OCI-LY7 (cell line): ENCODE results near the gene MOV10. TPM values are rescaled to one million over a fixed set of nuclear protein-coding genes. Genes with fewer than 3 reads are reported as not detected.
A peak's percentile ranks its signal among the peaks of the same experiment; 100 is the strongest.

Experiments used
- BruUV-seq: library from RNA; stranded (reverse); fragments of 400-500 nt; replicated peaks from 2 replicates; lab custom pipeline; 2021; lab: Mats Ljungman, UMichigan
- CTCF ChIA-PET: fragments of 300-600 bp; sonication (Branson Sonifier 250); formaldehyde crosslinking; loops from one replicate; lab custom pipeline; 2022; ENCODE audit warnings: antibody characterized with exemption; ENCODE audit not compliant: unreplicated experiment; lab: Charles Lee
- POLR2A ChIA-PET: fragments of 300-600 bp; sonication (Branson Sonifier 250); formaldehyde crosslinking; loops from one replicate; lab custom pipeline; 2022; ENCODE audit warnings: antibody characterized with exemption; lab: Charles Lee
- DNase-seq: peaks from one replicate; pipeline ENCODE4 v3.0.0-alpha.2; 2015; ENCODE audit warnings: low spot score
- H2AFZ ChIP-seq: fragments of 200-600 bp; sonication (generic), shearing (Covaris generic); 2 replicates; pipeline ENCODE4 v1.6.1; 2014; ENCODE audit warnings: mild to moderate bottlenecking, antibody characterized with exemption, low read length, moderate library complexity
- H3K27ac ChIP-seq: fragments of 200-600 bp; sonication (generic); 2 replicates; pipeline ENCODE4 v1.5.1; 2014; ENCODE audit warnings: mixed run types, low read depth, mild to moderate bottlenecking, moderate library complexity, low read length, inconsistent platforms; ENCODE audit not compliant: poor library complexity, severe bottlenecking
- H3K36me3 ChIP-seq: fragments of 200-600 bp; sonication (generic); 2 replicates; pipeline ENCODE4 v1.6.1; 2014; ENCODE audit warnings: mild to moderate bottlenecking, antibody characterized with exemption, low read length, moderate library complexity, mixed read lengths; ENCODE audit not compliant: insufficient read depth
- H3K4me1 ChIP-seq: fragments of 200-600 bp; sonication (generic); 2 replicates; pipeline ENCODE4 v1.5.1; 2014; ENCODE audit warnings: mild to moderate bottlenecking, low read length; ENCODE audit not compliant: insufficient read depth, poor library complexity, severe bottlenecking
- H3K4me2 ChIP-seq: fragments of 200-600 bp; sonication (generic); 2 replicates; pipeline ENCODE4 v1.6.1; 2014; ENCODE audit warnings: mild to moderate bottlenecking, low read length
- H3K4me3 ChIP-seq: fragments of 200-600 bp; sonication (generic); 2 replicates; pipeline ENCODE4 v1.5.1; 2014; ENCODE audit warnings: mild to moderate bottlenecking, low read depth, low read length; ENCODE audit not compliant: poor library complexity, severe bottlenecking
- H3K79me2 ChIP-seq: fragments of 200-600 bp; sonication (generic); 2 replicates; pipeline ENCODE4 v1.6.1; 2016; ENCODE audit warnings: low read depth, mild to moderate bottlenecking, low read length, moderate library complexity, mixed read lengths; ENCODE audit not compliant: insufficient read depth
- H3K9me2 ChIP-seq: fragments of 200-600 bp; sonication (generic); 2 replicates; pipeline ENCODE4 v1.6.1; 2016; ENCODE audit warnings: mild to moderate bottlenecking, low read length, mixed read lengths; ENCODE audit not compliant: insufficient read depth
- H3K9me3 ChIP-seq: fragments of 200-600 bp; sonication (generic); 2 replicates; pipeline ENCODE4 v1.6.1; 2014; ENCODE audit warnings: mild to moderate bottlenecking, mixed run types, low read length, mixed read lengths
- H4K20me1 ChIP-seq: fragments of 200-600 bp; sonication (generic); 2 replicates; pipeline ENCODE4 v1.6.1; 2014; ENCODE audit warnings: mild to moderate bottlenecking, antibody characterized with exemption, low read length, moderate library complexity, mixed read lengths; ENCODE audit not compliant: insufficient read depth
- EZH2phosphoT487 ChIP-seq: fragments of 200-600 bp; sonication (generic); IDR thresholded peaks from 2 replicates; pipeline ENCODE4 v1.6.1; 2018; ENCODE audit warnings: low read depth, borderline replicate concordance, mild to moderate bottlenecking, mixed run types, antibody characterized with exemption, low read length, moderate library complexity, mixed read lengths
- intact Hi-C: fragments of 100-400 bp; cut with micrococcal nuclease; formaldehyde crosslinking; loops from one replicate; pipeline ENCODE4 v1.10.0; 2022; ENCODE audit not compliant: unreplicated experiment
- total RNA-seq, 2 experiments: library from RNA; depleted of rRNA in 1 of 2; stranded (reverse); fragments of >200 nt in 1 of 2; shearing (Covaris generic) in 1 of 2; gene quantifications; 2 replicates each; pipeline ENCODE4 v1.2.3, GENCODE V29; 2014 to 2022
- TF ChIP-seq, protein P1 (sequence below): fragments of 200-600 bp; sonication (generic); conservative IDR thresholded peaks from 2 replicates; pipeline ENCODE4 v1.5.1; 2014; ENCODE audit warnings: mild to moderate bottlenecking, antibody characterized with exemption, low read length, moderate library complexity, mixed read lengths

MOV10 gene
- total RNA-seq, 2 experiments from 2014 or later, result 28.2 to 32.4 TPM

DNA sequence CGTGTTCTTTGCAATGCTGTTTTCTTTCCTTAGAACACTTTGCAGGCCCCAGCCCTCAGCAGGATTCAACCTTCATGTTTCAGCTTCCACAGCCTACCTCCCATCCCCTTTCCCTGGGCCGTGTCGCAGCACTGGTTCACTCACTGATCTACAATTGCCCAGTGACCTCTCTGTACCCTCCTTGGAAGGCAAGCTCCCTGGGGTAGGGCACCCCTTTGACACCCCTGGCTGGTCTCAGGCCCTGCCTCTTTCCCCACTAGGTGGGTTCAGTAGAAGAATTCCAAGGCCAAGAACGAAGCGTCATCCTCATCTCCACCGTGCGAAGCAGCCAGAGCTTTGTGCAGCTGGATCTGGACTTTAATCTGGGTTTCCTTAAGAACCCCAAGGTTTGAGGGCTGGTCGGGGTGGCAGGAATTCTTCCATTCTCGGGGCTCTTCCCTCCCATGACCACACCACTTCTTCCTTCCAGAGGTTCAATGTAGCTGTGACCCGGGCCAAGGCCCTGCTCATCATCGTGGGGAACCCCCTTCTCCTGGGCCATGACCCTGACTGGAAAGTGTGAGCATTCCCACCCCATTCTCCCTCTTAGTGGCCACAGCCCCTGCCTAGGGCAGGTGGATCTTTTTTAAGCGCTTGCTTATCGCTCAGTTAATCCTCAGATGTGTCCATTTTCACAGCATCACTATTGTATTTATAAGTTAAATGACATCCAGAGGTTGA lies 25.1 kb downstream of the MOV10 start:
- no peaks in the 10 kb centered on the region for H3K9me2 ChIP-seq
- no peak overlapping the region for H2AFZ ChIP-seq
- no peaks in the 10 kb centered on the region for H3K36me3 ChIP-seq
- BruUV-seq, result no TSS peak
- no peak overlapping the region for H3K4me3 ChIP-seq
- CTCF ChIA-PET, result no interaction called here
- H3K27ac ChIP-seq, result peak overlapping the region; percentile 54
- H3K79me2 ChIP-seq, result no peaks in the 10 kb centered on the region
- TF ChIP-seq EZH2phosphoT487, result no peak
- TF ChIP-seq, protein P1, sequence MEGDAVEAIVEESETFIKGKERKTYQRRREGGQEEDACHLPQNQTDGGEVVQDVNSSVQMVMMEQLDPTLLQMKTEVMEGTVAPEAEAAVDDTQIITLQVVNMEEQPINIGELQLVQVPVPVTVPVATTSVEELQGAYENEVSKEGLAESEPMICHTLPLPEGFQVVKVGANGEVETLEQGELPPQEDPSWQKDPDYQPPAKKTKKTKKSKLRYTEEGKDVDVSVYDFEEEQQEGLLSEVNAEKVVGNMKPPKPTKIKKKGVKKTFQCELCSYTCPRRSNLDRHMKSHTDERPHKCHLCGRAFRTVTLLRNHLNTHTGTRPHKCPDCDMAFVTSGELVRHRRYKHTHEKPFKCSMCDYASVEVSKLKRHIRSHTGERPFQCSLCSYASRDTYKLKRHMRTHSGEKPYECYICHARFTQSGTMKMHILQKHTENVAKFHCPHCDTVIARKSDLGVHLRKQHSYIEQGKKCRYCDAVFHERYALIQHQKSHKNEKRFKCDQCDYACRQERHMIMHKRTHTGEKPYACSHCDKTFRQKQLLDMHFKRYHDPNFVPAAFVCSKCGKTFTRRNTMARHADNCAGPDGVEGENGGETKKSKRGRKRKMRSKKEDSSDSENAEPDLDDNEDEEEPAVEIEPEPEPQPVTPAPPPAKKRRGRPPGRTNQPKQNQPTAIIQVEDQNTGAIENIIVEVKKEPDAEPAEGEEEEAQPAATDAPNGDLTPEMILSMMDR, result no peak
- H3K4me1 ChIP-seq, result peaks cover 45% of the 10 kb centered on the region
- H4K20me1 ChIP-seq, result no peaks in the 10 kb centered on the region
- no peak for DNase-seq
- intact Hi-C loops, result loop anchor here (2.0 kb wide), 1 partner anchor 25 kb away; the partner anchor contains the start of gene MOV10
- H3K9me3 ChIP-seq, result no peaks in the 10 kb centered on the region
- POLR2A ChIA-PET, result interaction anchor here (0.9 to 1.2 kb wide), 2 partner anchors 10 to 15 kb away, joined by 3 to 4 read pairs; partner anchors contain the start of gene PPM1J
- peak overlapping the region; percentile 75; the same call in 1 of the 2 replicates for H3K4me2 ChIP-seq

- intact Hi-C loops, result loop anchor here (1.0 to 2.0 kb wide), 2 partner anchors 26 to 80 kb away; partner anchors contain the start of gene MOV10
- Histone ChIP-seq H3K9me2 (no peaks in the 10 kb centered on the region), H2AFZ (peak overlapping the region; percentile 63; the same call in 1 of the 2 replicates), H3K79me2 (no peaks in the 10 kb centered on the region), H3K27ac (peak overlapping the region; percentile 54), H3K4me3 (peak overlapping the region; percentile 40), H3K4me2 (peak overlapping the region; percentile 75), H4K20me1 (no peaks in the 10 kb centered on the region), H3K9me3 (no peaks in the 10 kb centered on the region), H3K4me1 (peaks cover 55% of the 10 kb centered on the region), H3K36me3 (no peaks in the 10 kb centered on the region)
- no peak for TF ChIP-seq EZH2phosphoT487
- TF ChIP-seq, protein P1, result no peak
- BruUV-seq, result TSS peak; percentile 55
- POLR2A ChIA-PET, result interaction anchor here (0.6 to 1.2 kb wide), 4 partner anchors 9 to 302 kb away, joined by 3 to 4 read pairs (median 3); partner anchors contain the start of gene PPM1J
- CTCF ChIA-PET, result no interaction called here
- DNase-seq, result peak; percentile 84
Observed at GRCh38 chr1:112700290-112701226, 26.1 kb downstream of the MOV10 start.
